Measurements from ENCODE around the gene ATP11A. TPM values are rescaled to one million over a fixed set of nuclear protein-coding genes. Genes with fewer than 3 reads are reported as not detected.
"Not testable (repeated sequence)": the region's sequence is repeated elsewhere in the genome, so short reads cannot be mapped to it uniquely, and the experiment has no call there.

ATP11A gene
- total RNA-seq, 1 donor from 2014 or later, result 211 TPM

- Mint-ChIP-seq H3K36me3 (ENCODE audit: low read depth, unreplicated experiment) (peaks cover 52% of the 10 kb centered on the region), H3K4me3 (ENCODE audit: unreplicated experiment) (no peak overlapping the region), H3K9me3 (ENCODE audit: unreplicated experiment) (no peaks in the 10 kb centered on the region), H3K27ac (ENCODE audit: unreplicated experiment) (no peak overlapping the region), H3K27me3 (ENCODE audit: unreplicated experiment) (peaks cover 15% of the 10 kb centered on the region), H3K4me1 (ENCODE audit: unreplicated experiment) (no peaks in the 10 kb centered on the region)
- DNase-seq (ENCODE audit: low spot score), result no peak
- TF ChIP-seq, protein P1, sequence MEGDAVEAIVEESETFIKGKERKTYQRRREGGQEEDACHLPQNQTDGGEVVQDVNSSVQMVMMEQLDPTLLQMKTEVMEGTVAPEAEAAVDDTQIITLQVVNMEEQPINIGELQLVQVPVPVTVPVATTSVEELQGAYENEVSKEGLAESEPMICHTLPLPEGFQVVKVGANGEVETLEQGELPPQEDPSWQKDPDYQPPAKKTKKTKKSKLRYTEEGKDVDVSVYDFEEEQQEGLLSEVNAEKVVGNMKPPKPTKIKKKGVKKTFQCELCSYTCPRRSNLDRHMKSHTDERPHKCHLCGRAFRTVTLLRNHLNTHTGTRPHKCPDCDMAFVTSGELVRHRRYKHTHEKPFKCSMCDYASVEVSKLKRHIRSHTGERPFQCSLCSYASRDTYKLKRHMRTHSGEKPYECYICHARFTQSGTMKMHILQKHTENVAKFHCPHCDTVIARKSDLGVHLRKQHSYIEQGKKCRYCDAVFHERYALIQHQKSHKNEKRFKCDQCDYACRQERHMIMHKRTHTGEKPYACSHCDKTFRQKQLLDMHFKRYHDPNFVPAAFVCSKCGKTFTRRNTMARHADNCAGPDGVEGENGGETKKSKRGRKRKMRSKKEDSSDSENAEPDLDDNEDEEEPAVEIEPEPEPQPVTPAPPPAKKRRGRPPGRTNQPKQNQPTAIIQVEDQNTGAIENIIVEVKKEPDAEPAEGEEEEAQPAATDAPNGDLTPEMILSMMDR (IDR thresholded peaks at IDR 0.05; ENCODE audit: unreplicated experiment), result no peak
Measured at GRCh38 chr13:112859817-112860190, 170.0 kb downstream of the ATP11A start.

DNA sequence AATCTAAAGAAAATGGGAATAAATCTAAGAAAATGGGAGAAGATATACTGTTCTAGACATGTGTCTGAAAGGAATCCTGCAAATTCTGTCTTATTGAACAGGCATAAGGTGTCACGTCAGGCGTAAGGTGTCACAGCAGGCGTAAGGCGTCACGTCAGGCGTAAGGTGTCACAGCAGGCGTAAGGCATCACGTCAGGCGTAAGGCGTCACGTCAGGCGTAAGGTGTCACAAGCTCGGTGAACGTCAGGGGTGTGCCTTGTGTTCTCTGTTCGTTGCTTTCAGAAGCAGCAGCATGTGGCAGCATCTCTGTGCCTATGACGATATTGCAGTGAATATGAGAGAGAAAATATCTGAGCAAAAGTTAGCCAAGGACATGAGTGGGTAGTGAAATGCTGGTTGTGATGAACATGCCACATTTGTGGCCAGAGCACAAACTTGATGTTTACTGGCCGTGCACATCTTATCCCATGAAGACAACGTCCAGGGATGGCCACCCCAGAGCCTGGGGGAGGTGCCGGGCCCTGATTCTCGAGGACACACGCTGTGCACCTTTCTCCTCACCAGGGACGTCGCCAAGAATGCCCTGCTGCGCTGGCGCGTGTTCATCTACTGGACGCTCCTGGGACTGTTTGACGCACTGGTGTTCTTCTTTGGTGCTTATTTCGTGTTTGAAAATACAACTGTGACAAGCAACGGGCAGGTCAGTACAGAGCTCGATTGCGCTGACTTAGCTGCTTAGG is 172.2 kb downstream of the ATP11A start:
- peak overlapping the region; percentile 77 for H3K4me3 Mint-ChIP-seq (ENCODE audit: unreplicated experiment)
- no peaks in the 10 kb centered on the region for H3K4me1 Mint-ChIP-seq (ENCODE audit: unreplicated experiment)
- no peaks in the 10 kb centered on the region for H3K9me3 Mint-ChIP-seq (ENCODE audit: unreplicated experiment)
- peaks cover 55% of the 10 kb centered on the region for H3K36me3 Mint-ChIP-seq (ENCODE audit: low read depth, unreplicated experiment)
- DNase-seq (ENCODE audit: low spot score), result no peak
- H3K27ac Mint-ChIP-seq (ENCODE audit: unreplicated experiment), result no peak overlapping the region
- peaks cover 14% of the 10 kb centered on the region for H3K27me3 Mint-ChIP-seq (ENCODE audit: unreplicated experiment)
- TF ChIP-seq, protein P1 (IDR thresholded peaks at IDR 0.05; ENCODE audit: unreplicated experiment), result no peak

DNA sequence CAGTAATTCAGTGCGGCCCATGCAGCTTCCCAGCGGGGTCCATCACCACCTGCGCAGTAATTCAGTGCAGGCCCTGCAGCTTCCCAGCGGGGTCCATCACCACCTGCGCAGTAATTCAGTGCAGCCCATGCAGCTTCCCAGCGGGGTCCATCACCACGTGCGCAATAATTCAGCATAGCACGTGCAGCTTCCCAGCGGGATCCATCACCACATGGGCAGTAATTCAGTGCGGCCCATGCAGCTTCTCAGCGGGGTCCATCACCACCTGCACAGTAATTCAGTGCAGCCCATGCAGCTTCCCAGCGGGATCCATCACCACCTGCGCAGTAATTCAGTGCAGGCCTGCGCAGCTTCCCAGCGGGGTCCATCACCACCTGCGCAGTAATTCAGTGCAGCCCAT is 173.5 kb downstream of the ATP11A start:
- Mint-ChIP-seq H3K36me3 (ENCODE audit: low read depth, unreplicated experiment) (peaks cover 56% of the 10 kb centered on the region), H3K27me3 (ENCODE audit: unreplicated experiment) (peaks cover 13% of the 10 kb centered on the region)
- H3K4me1 Mint-ChIP-seq (ENCODE audit: unreplicated experiment); H3K9me3 Mint-ChIP-seq (ENCODE audit: unreplicated experiment); DNase-seq (ENCODE audit: low spot score); H3K27ac Mint-ChIP-seq (ENCODE audit: unreplicated experiment); H3K4me3 Mint-ChIP-seq (ENCODE audit: unreplicated experiment): not testable (repeated sequence)

DNA sequence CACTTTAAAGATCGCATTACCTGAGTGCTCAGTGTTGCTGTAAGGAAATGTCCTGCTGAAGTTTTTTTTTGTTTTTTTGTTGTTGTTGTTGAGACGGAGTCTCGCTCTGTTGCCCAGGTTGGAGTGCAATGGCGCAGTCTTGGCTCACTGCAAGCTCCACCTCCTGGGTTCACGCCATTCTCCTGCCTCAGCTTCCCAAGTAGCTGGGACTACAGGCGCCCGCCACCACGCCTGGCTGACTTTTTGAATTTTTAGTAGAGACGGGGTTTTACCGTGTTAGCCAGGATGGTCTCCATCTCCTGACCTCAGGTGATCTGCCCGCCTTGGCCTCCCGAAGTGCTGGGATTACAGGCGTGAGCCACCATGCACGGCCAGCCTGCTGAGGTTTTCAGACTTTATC is 175.6 kb downstream of the ATP11A start:
- not testable (repeated sequence) for H3K4me1 Mint-ChIP-seq (ENCODE audit: unreplicated experiment); DNase-seq (ENCODE audit: low spot score); H3K9me3 Mint-ChIP-seq (ENCODE audit: unreplicated experiment)
- Mint-ChIP-seq H3K27me3 (ENCODE audit: unreplicated experiment) (peaks cover 19% of the 10 kb centered on the region), H3K27ac (ENCODE audit: unreplicated experiment) (peak overlapping the region; percentile 10), H3K36me3 (ENCODE audit: low read depth, unreplicated experiment) (peaks cover 58% of the 10 kb centered on the region), H3K4me3 (ENCODE audit: unreplicated experiment) (peak overlapping the region; percentile 54)

- TF ChIP-seq, protein P1 (IDR thresholded peaks at IDR 0.05; ENCODE audit: unreplicated experiment), result no peak
- no peaks in the 10 kb centered on the region for H3K9me3 Mint-ChIP-seq (ENCODE audit: unreplicated experiment)
- H3K4me3 Mint-ChIP-seq (ENCODE audit: unreplicated experiment), result peak overlapping the region; percentile 83
- no peak overlapping the region for H3K27ac Mint-ChIP-seq (ENCODE audit: unreplicated experiment)
- peaks cover 17% of the 10 kb centered on the region for H3K27me3 Mint-ChIP-seq (ENCODE audit: unreplicated experiment)
- H3K36me3 Mint-ChIP-seq (ENCODE audit: low read depth, unreplicated experiment), result peaks cover 56% of the 10 kb centered on the region
- peaks cover 5% of the 10 kb centered on the region for H3K4me1 Mint-ChIP-seq (ENCODE audit: unreplicated experiment)
- DNase-seq (ENCODE audit: low spot score), result no peak
Measured at GRCh38 chr13:112867301-112867711, 177.5 kb downstream of the ATP11A start.

- H3K27ac Mint-ChIP-seq (ENCODE audit: unreplicated experiment), result no peak overlapping the region
Measured at GRCh38 chr13:112868308-112868707, 178.5 kb downstream of the ATP11A start.

More at GRCh38 chr13:112868308-112868707, 178.5 kb downstream of the ATP11A start:
- DNase-seq (ENCODE audit: low spot score), result no peak
- H3K4me1 Mint-ChIP-seq (ENCODE audit: unreplicated experiment), result peaks cover 9% of the 10 kb centered on the region
- H3K4me3 Mint-ChIP-seq (ENCODE audit: unreplicated experiment), result peak overlapping the region; percentile 83
- no peaks in the 10 kb centered on the region for H3K9me3 Mint-ChIP-seq (ENCODE audit: unreplicated experiment)
- TF ChIP-seq, protein P1 (IDR thresholded peaks at IDR 0.05; ENCODE audit: unreplicated experiment), result no peak
- H3K27me3 Mint-ChIP-seq (ENCODE audit: unreplicated experiment), result peaks cover 22% of the 10 kb centered on the region
- H3K36me3 Mint-ChIP-seq (ENCODE audit: low read depth, unreplicated experiment), result peaks cover 59% of the 10 kb centered on the region

All from endothelial cell (in vitro differentiated cells).